Measurements from ENCODE around the gene RAB3D.

The RAB3D gene

DNA sequence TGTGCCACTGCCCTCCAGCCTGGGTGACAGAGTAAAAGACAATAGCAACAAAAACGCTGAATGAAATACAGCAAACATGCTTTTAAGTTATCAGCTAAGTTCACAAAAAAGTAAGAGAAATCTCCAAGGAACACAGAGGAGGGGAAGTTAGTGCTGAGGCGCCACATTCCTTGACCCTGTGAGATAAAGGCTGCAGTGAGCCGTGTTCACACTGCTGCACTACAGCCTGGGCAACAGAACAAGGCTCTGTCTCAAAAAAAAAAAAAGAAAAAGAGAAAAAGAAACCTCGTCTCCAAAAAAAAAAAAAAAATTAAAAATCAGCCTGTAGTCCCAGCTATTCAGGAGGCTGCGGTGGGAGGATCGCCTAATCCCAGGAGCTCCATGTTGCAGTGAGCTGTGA, 60.8 kb downstream of the RAB3D start:
- TF ChIP-seq, protein P1, sequence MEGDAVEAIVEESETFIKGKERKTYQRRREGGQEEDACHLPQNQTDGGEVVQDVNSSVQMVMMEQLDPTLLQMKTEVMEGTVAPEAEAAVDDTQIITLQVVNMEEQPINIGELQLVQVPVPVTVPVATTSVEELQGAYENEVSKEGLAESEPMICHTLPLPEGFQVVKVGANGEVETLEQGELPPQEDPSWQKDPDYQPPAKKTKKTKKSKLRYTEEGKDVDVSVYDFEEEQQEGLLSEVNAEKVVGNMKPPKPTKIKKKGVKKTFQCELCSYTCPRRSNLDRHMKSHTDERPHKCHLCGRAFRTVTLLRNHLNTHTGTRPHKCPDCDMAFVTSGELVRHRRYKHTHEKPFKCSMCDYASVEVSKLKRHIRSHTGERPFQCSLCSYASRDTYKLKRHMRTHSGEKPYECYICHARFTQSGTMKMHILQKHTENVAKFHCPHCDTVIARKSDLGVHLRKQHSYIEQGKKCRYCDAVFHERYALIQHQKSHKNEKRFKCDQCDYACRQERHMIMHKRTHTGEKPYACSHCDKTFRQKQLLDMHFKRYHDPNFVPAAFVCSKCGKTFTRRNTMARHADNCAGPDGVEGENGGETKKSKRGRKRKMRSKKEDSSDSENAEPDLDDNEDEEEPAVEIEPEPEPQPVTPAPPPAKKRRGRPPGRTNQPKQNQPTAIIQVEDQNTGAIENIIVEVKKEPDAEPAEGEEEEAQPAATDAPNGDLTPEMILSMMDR (IDR thresholded peaks at IDR 0.05) = no peak
- Histone ChIP-seq H3K36me3 (no peaks in the 10 kb centered on the region), H3K4me1 (ENCODE audit: control insufficient read depth in 1 of 2, insufficient read depth in 1 of 2, low read depth in 1 of 2, low read length in 1 of 2) (peaks cover 9 to 11% of the 10 kb centered on the region in 2 experiments), H3K9me3 (no peaks in the 10 kb centered on the region), H3K27me3 (peaks cover 77% of the 10 kb centered on the region), H3K27ac (no peak overlapping the region), H3K4me3 (ENCODE audit: low read depth in 1 of 2, low read length in 1 of 2) (no peak overlapping the region)

DNA sequence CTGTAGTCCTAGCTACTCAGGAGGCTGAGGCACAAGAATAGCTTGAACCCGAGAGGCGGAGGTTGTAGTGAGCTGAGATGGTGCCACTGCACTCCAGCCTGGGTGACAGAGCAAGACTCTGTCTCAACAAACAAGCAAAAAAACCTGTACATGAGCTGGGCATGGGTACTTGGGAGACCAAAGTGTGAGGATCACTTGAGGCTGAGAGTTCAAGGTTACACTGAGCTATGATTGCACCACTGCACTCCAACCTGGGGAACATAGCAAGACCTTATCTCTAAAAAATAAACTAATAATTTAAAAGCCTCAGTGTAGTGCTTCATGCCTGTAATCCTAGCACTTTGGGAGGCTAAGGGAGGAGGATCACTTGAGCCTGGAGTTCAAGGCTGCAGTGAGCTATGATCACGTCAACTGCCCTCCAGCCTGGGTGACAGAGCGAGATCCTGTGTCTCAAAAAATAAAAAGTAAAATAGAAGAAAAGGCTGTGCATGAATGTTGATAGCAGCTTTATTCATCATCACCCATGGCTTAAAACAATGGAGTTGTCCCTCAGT, 64.8 kb downstream of the RAB3D start:
- H3K9me3 ChIP-seq = no peaks in the 10 kb centered on the region
- H3K4me3 ChIP-seq (ENCODE audit: low read depth in 1 of 2, low read length in 1 of 2) = no peak overlapping the region
- no peak overlapping the region for H3K27ac ChIP-seq
- no peaks in the 10 kb centered on the region for H3K36me3 ChIP-seq
- H3K4me1 ChIP-seq (ENCODE audit: control insufficient read depth in 1 of 2, insufficient read depth in 1 of 2, low read depth in 1 of 2, low read length in 1 of 2) = peaks cover 2 to 3% of the 10 kb centered on the region in 2 experiments
- peaks cover 72% of the 10 kb centered on the region for H3K27me3 ChIP-seq
- TF ChIP-seq, protein P1 (IDR thresholded peaks at IDR 0.05) = no peak

DNA sequence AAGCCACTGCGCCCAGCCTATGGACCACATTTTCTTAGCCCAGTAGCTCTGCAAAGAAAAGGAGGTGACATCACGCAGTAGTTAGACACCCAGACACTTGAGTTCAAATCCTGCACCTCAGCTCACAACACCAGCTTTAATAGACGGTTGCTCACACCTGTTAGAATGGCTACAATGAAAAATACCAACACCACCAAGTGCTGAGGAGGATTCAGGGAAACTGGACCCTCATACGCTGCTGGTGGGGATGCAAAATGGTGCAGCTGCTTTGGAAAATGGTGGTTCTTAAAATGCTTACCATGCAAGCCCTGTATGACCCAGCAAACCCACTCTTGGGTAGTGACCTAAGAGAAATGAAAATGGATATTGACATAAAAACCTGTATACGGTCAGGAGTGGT, 65.5 kb downstream of the RAB3D start:
- no peaks in the 10 kb centered on the region for H3K9me3 ChIP-seq
- no peaks in the 10 kb centered on the region for H3K4me1 ChIP-seq (ENCODE audit: control insufficient read depth in 1 of 2, insufficient read depth in 1 of 2, low read depth in 1 of 2, low read length in 1 of 2)
- H3K4me3 ChIP-seq (ENCODE audit: low read depth in 1 of 2, low read length in 1 of 2) = no peak overlapping the region
- H3K27me3 ChIP-seq = peaks cover 76% of the 10 kb centered on the region
- no peak overlapping the region for H3K27ac ChIP-seq
- TF ChIP-seq, protein P1 (IDR thresholded peaks at IDR 0.05) = no peak
- H3K36me3 ChIP-seq = no peaks in the 10 kb centered on the region

DNA sequence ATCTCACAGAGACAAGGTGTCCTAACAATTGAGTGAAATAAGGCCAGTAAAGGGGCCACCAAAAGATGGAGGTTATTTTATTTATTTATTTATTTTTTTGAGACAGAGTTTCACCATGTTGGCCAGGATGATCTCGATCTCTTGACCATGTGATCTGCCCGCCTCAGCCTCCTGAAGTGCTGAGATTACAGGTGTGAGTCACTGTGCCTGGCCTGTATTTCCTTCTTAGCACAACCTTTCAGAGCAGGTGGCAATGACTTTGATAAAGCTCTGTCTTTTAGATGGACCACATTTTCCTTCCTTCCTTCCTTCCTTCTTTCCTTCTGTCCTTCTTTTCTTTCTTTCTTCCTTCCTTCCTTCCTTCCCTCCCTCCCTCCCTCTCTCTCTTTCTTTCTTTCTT, 66.2 kb downstream of the RAB3D start:
- Histone ChIP-seq H3K36me3 (no peaks in the 10 kb centered on the region), H3K27ac (no peak overlapping the region), H3K4me3 (ENCODE audit: low read depth in 1 of 2, low read length in 1 of 2) (no peak overlapping the region), H3K9me3 (no peaks in the 10 kb centered on the region), H3K27me3 (peaks cover 77% of the 10 kb centered on the region), H3K4me1 (ENCODE audit: control insufficient read depth in 1 of 2, insufficient read depth in 1 of 2, low read depth in 1 of 2, low read length in 1 of 2) (no peaks in the 10 kb centered on the region)
- TF ChIP-seq, protein P1 (IDR thresholded peaks at IDR 0.05) = no peak
